HepG2 (cell line): ENCODE results near the gene SUMO4. TPM values are rescaled to one million over a fixed set of nuclear protein-coding genes. Genes with fewer than 3 reads are reported as not detected.
A peak's percentile ranks its signal among the peaks of the same experiment; 100 is the strongest.

Experiments used
- ATF7-NPFF ChIP-seq: sonication (generic); formaldehyde crosslinking; IDR thresholded peaks from 2 replicates; pipeline ENCODE4 v1.8.1; 2023; ENCODE audit warnings: mild to moderate bottlenecking, low read depth, missing genetic modification reagents, moderate library complexity
- CBFB ChIP-seq: sonication (generic); formaldehyde crosslinking; IDR thresholded peaks from 2 replicates; pipeline ENCODE4 v1.4.0; 2020; ENCODE audit warnings: missing genetic modification reagents
- CREB3 ChIP-seq: sonication (generic); formaldehyde crosslinking; IDR thresholded peaks from 2 replicates; pipeline ENCODE4 v1.5.0; 2020; ENCODE audit warnings: missing genetic modification reagents
- FOXO4 ChIP-seq: sonication (generic); formaldehyde crosslinking; conservative IDR thresholded peaks from 2 replicates; pipeline ENCODE4 v1.8.1; 2023; ENCODE audit warnings: missing genetic modification reagents
- IRF2 ChIP-seq: IDR thresholded peaks from 2 replicates; pipeline ENCODE4 v1.6.1; 2018; ENCODE audit warnings: missing genetic modification reagents, missing compliant biosample characterization
- MED13 ChIP-seq: sonication (generic); formaldehyde crosslinking; IDR thresholded peaks from 2 replicates; pipeline ENCODE4 v1.5.0; 2020; ENCODE audit warnings: missing genetic modification reagents
- MTF1 ChIP-seq: sonication (generic); formaldehyde crosslinking; IDR thresholded peaks from 2 replicates; pipeline ENCODE4 v1.5.0; 2020; ENCODE audit warnings: missing genetic modification reagents
- MZF1 ChIP-seq: sonication (generic); formaldehyde crosslinking; IDR thresholded peaks from 2 replicates; pipeline ENCODE4 v1.8.1; 2023; ENCODE audit warnings: mild to moderate bottlenecking, missing genetic modification reagents, borderline replicate concordance
- RELA ChIP-seq: sonication (generic); formaldehyde crosslinking; IDR thresholded peaks from 2 replicates; pipeline ENCODE4 v1.4.0; 2020; ENCODE audit warnings: missing genetic modification reagents
- SALL1 ChIP-seq: sonication (generic); formaldehyde crosslinking; IDR thresholded peaks from 2 replicates; pipeline ENCODE4 v1.8.0; 2022; ENCODE audit warnings: mild to moderate bottlenecking, missing genetic modification reagents
- SPEN ChIP-seq: sonication (generic); formaldehyde crosslinking; IDR thresholded peaks from 2 replicates; pipeline ENCODE4 v1.5.1; 2020; ENCODE audit warnings: low read depth, mild to moderate bottlenecking, missing genetic modification reagents
- XRCC5 ChIP-seq: fragments of 200-400 bp; formaldehyde crosslinking; optimal IDR thresholded peaks from 2 replicates; pipeline ENCODE3; 2017; ENCODE audit warnings: mild to moderate bottlenecking, low read length
- ZBTB38 ChIP-seq: sonication (generic); formaldehyde crosslinking; IDR thresholded peaks from 2 replicates; pipeline ENCODE4 v1.5.1; 2020; ENCODE audit warnings: mild to moderate bottlenecking, missing genetic modification reagents
- ZBTB49 ChIP-seq: sonication (generic); formaldehyde crosslinking; IDR thresholded peaks from 2 replicates; pipeline ENCODE4 v1.4.0; 2020; ENCODE audit warnings: missing genetic modification reagents, borderline replicate concordance
- ZNF121 ChIP-seq: sonication (generic); formaldehyde crosslinking; IDR thresholded peaks from 2 replicates; pipeline ENCODE4 v1.5.0; 2020; ENCODE audit warnings: mild to moderate bottlenecking, missing genetic modification reagents
- ZNF333 ChIP-seq: sonication (generic); formaldehyde crosslinking; IDR thresholded peaks from 2 replicates; pipeline ENCODE4 v1.4.0; 2020; ENCODE audit warnings: mild to moderate bottlenecking, missing genetic modification reagents, borderline replicate concordance
- ZNF430 ChIP-seq: sonication (generic); formaldehyde crosslinking; IDR thresholded peaks from 2 replicates; pipeline ENCODE4 v1.9.0; 2021; ENCODE audit warnings: mild to moderate bottlenecking, missing genetic modification reagents
- ZNF720 ChIP-seq: sonication (generic); formaldehyde crosslinking; IDR thresholded peaks from 2 replicates; pipeline ENCODE4 v1.4.0; 2020; ENCODE audit warnings: missing genetic modification reagents
- ZSCAN20 ChIP-seq: sonication (generic); formaldehyde crosslinking; IDR thresholded peaks from 2 replicates; pipeline ENCODE4 v1.4.0; 2020; ENCODE audit warnings: missing genetic modification reagents, mild to moderate bottlenecking, borderline replicate concordance
- polyA plus RNA-seq, 8 experiments: library from polyadenylated mRNA; depleted of rRNA in 3 of 8; stranded (reverse) in 7 of 8; unstranded in 1 of 8; fragments of >200 nt; fragmentation: Illumina TruSeq in 4 of 8; extraction: Trizol in 4 of 8; gene quantifications; 2 replicates each; pipeline versions ENCODE4 v1.2.1 to v1.2.3, GENCODE V29; 2011 to 2016; ENCODE audit warnings: low read depth in 4 of 8, missing spikeins in 1 of 8, mixed read lengths in 1 of 8; ENCODE audit not compliant: insufficient read depth in 1 of 8
- total RNA-seq, 5 experiments: library from RNA; depleted of rRNA; stranded (reverse); fragments of >200 nt; fragmentation: Illumina TruSeq; extraction: Trizol; gene quantifications; 2 replicates each; pipeline ENCODE4 v1.2.3, GENCODE V29; 2016; ENCODE audit warnings: low read depth in 1 of 5
- TF ChIP-seq, protein P1 (sequence below): sonication (generic); IDR thresholded peaks from 2 replicates; pipeline ENCODE4 v1.6.1; 2016; ENCODE audit warnings: low read depth, borderline replicate concordance
- TF ChIP-seq, protein P2 (sequence below): sonication (generic); formaldehyde crosslinking; IDR thresholded peaks from 2 replicates; pipeline ENCODE4 v1.4.0; 2020; ENCODE audit warnings: missing genetic modification reagents

The SUMO4 gene
- total and polyA plus RNA-seq, 2 of the 13 experiments (the other 11 are each of a cell fraction or from before 2014, with no cell fraction given) = 0.22 to 1.2 TPM

- TF ChIP-seq XRCC5 (peak; percentile 79), MTF1 (CRISPR knock-in tag) (no peak), ZBTB49 (CRISPR knock-in tag) (0 out of 2 replicates have a peak, but pooled peaks have one; percentile 70), ATF7-NPFF (CRISPR knock-in tag) (0 out of 2 replicates have a peak, but pooled peaks have one; percentile 27), SALL1 (CRISPR knock-in tag) (peak; percentile 91; the same call in 1 of the 2 replicates), IRF2 (CRISPR knock-in tag) (peak; percentile 87), ZNF430 (CRISPR knock-in tag) (no peak), CBFB (CRISPR knock-in tag) (peak; percentile 66; the same call in 1 of the 2 replicates), ZNF333 (CRISPR knock-in tag) (no peak), CREB3 (no peak), ZSCAN20 (CRISPR knock-in tag) (no peak), ZBTB38 (CRISPR knock-in tag) (peak; percentile 50; the same call in 1 of the 2 replicates), FOXO4 (CRISPR knock-in tag) (no peak), MZF1 (CRISPR knock-in tag) (no peak), SPEN (0 out of 2 replicates have a peak, but pooled peaks have one; percentile 37), ZNF720 (CRISPR knock-in tag) (no peak), RELA (CRISPR knock-in tag) (peak; percentile 93), MED13 (CRISPR knock-in tag) (no peak), ZNF121 (CRISPR knock-in tag) (no peak)
- TF ChIP-seq, protein P1, sequence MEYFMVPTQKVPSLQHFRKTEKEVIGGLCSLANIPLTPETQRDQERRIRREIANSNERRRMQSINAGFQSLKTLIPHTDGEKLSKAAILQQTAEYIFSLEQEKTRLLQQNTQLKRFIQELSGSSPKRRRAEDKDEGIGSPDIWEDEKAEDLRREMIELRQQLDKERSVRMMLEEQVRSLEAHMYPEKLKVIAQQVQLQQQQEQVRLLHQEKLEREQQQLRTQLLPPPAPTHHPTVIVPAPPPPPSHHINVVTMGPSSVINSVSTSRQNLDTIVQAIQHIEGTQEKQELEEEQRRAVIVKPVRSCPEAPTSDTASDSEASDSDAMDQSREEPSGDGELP = peak; percentile 65; the same call in 1 of the 2 replicates
- TF ChIP-seq, protein P2, sequence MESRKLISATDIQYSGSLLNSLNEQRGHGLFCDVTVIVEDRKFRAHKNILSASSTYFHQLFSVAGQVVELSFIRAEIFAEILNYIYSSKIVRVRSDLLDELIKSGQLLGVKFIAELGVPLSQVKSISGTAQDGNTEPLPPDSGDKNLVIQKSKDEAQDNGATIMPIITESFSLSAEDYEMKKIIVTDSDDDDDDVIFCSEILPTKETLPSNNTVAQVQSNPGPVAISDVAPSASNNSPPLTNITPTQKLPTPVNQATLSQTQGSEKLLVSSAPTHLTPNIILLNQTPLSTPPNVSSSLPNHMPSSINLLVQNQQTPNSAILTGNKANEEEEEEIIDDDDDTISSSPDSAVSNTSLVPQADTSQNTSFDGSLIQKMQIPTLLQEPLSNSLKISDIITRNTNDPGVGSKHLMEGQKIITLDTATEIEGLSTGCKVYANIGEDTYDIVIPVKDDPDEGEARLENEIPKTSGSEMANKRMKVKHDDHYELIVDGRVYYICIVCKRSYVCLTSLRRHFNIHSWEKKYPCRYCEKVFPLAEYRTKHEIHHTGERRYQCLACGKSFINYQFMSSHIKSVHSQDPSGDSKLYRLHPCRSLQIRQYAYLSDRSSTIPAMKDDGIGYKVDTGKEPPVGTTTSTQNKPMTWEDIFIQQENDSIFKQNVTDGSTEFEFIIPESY (CRISPR knock-in tag) = 0 out of 2 replicates have a peak, but pooled peaks have one; percentile 18
These were observed 32.1 kb downstream of the SUMO4 start (continued) for GRCh38 chr6:149431905-149432775.
